NCI-H187 (cell line): ENCODE results near the gene TNFAIP8L1.
"Not testable (repeated sequence)": the region's sequence is repeated elsewhere in the genome, so short reads cannot be mapped to it uniquely, and the experiment has no call there.

Experiments
- DNase-seq, 2 experiments: peaks; one replicate each; lab custom pipeline; 2025; lab: John Stamatoyannopoulos, UW

TNFAIP8L1 gene

GRCh38 chr19:4678881-4679790 lies 39.8 kb downstream of the TNFAIP8L1 start:
- DNase-seq: no peak

DNA sequence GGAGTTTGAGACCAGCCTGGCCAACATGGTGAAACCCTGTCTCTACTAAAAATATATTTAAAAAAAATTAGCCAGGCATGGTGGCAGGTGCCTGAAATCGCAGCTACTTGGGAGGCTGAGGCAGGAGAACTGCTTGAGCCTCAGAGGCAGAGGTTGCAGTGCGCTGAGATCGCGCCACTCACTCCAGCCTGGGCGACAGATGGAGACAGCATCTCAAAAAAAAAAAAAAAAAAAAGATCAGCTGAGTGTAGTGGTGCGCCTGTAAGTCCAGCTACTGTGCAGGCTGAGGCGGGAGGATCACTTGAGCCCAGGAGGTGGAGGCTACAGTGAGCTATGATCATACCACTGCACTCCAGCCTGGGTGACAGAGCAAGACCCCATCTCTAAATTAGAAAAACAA lies 40.7 kb downstream of the TNFAIP8L1 start:
- DNase-seq: not testable (repeated sequence)

GRCh38 chr19:4682417-4683200 lies 43.3 kb downstream of the TNFAIP8L1 start:
- DNase-seq: no peak

GRCh38 chr19:4684312-4685095 lies 45.2 kb downstream of the TNFAIP8L1 start:
- DNase-seq: no peak

- DNase-seq: no peak
Measured at GRCh38 chr19:4686700-4687099, 47.4 kb downstream of the TNFAIP8L1 start.

GRCh38 chr19:4687396-4687795 lies 48.1 kb downstream of the TNFAIP8L1 start:
- no peak for DNase-seq

- no peak for DNase-seq
Measured at GRCh38 chr19:4688587-4688986, 49.3 kb downstream of the TNFAIP8L1 start.

- no peak for DNase-seq
Measured at GRCh38 chr19:4689403-4689802, 50.1 kb downstream of the TNFAIP8L1 start.

DNA sequence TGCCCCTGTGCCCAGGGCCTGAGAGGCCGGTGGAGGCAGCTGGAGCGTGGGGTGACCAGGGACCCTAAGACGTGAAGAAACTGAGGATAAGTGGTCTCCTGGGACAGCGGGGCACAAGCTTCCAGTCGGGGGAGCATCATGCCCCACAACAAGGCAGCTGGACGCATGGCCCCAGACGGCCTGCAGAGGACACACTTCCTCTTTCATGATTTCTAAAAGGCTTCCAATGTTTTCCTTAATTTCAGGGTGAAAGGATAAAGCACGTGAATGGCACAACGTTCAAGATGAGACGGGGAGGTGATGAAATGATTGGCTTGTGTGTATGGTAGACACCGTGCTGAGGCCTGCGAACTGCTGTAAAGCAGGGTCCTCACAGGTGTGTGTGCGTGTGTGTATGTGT lies 51.0 kb downstream of the TNFAIP8L1 start:
- no peak for DNase-seq

DNA sequence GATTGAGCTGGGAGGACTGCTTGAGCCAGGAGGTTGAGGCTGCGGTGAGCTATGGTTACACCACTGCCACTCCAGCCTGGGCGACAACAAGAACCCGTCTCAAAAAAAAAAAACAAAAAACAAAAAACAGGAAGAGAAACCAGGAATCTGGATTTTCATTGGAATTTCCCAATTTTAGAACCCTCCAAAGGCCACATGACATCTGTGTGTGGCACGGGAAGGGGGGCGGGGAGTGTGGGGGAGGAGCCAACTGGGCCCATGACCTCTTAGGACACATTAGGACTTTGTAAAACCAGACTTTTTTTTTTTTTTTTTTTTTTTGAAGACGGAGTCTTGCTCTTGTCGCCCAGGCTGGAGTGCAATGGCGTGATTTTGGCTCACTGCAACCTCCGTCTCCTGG lies 52.1 kb downstream of the TNFAIP8L1 start:
- no peak for DNase-seq

GRCh38 chr19:4692251-4693077 lies 53.1 kb downstream of the TNFAIP8L1 start:
- no peak for DNase-seq

- no peak for DNase-seq
Measured at GRCh38 chr19:4693078-4693350, 53.7 kb downstream of the TNFAIP8L1 start.

DNA sequence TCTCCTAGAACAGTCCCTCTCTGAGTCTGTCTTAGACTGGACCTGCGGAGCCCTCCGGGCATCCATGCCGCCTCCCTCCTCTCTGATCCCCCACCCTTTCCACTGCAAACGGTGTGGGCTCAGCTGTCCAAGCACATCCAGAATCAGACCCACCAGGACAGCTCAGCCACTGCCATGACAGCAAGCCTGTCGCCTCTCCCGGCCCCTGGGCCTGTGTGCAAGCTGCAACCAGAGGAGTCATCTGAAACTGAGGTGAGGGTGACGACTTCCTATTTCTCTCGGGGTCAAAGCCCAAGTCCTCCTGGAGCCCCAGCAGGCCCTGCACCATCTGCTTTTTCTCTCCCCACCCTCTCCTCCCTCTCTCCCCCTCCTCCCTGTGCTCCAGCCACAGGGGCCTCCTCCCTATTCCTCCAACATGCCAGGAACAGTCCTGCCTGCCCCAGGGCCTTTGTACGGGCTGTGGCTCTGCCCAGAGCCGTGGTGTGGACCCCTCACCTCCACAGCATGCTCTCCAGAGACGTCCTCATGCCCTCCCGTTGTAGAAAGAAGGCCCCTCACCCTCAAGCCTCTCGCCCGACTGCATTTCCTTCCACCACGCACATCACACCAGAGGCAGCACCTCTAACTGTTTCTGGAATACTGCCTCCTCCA lies 54.3 kb downstream of the TNFAIP8L1 start:
- no peak for DNase-seq

- no peak for DNase-seq
Measured at GRCh38 chr19:4694211-4694987, 55.1 kb downstream of the TNFAIP8L1 start.

DNA sequence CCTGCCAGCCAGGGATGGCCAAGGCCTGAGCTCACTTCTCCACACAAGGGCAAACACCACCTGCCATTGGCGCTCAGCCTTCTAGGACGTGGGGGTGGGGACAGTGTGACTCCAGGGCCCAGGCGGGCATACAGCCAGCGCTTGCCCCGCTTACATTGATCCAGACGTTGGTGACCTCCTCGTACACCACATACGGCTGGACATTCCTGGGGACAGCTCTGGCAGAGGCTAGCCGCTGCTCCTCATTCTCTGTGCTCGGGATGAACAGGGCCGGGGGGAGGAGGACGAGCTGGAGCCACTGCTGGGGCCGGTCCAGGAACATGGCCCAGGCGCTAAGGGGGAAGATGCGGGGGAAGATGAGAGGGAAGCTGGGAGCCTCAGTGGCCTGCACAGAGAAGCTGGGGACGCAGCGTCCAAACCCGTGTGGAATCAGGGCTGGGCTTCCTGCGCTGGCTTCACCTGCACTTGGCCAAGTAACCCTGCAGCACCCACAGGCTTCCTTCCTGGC lies 56.0 kb downstream of the TNFAIP8L1 start:
- no peak for DNase-seq

- DNase-seq: no peak
Measured at GRCh38 chr19:4697304-4697703, 58.0 kb downstream of the TNFAIP8L1 start.

GRCh38 chr19:4699826-4700692 lies 60.7 kb downstream of the TNFAIP8L1 start:
- no peak for DNase-seq

DNA sequence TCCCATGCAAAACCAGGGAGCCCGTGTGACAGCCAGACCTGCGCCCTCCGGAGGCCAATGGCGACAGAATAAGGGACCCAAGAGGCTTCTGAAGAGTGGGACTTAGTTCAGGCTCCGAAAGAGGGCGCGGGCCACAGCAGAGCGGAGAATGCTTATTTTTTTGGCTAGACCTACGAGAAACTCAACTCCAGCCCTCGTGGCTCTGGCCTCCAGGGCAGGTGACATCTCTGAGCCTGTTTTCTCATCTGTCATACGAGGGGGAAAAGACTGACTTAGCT lies 61.3 kb downstream of the TNFAIP8L1 start:
- DNase-seq: no peak

GRCh38 chr19:4701557-4701956 lies 62.2 kb downstream of the TNFAIP8L1 start:
- DNase-seq: no peak
